CD4-positive, alpha-beta T cell treated with Interleukin-2 at 100 ng/mL for 4 hours (primary cell): Measurements from ENCODE around the gene HIGD1A.

Experiments used
- DNase-seq: peaks from one replicate; pipeline ENCODE4 v3.0.0-alpha.2; 2020; ENCODE audit warnings: low spot score

HIGD1A gene

DNA sequence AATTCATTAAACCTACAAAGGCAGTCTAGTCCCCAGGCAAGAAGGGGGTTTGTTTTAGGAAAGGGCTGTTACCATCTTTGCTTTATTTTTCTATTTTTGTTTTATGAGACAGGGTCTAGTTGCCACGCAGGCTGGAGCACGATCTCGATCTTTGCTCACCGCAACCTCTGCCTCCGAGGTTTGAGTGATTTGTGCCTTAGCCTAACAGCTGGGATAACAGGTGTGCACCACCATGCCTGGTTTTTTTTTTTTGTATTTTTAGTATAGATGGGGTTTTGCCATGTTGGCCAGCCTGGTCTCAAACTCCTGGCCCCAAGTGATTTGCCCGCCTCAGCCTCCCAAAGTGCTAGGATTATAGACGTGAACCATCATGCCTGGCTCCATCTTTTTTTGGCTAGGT, 4.9 kb downstream of the HIGD1A start:
- no peak for DNase-seq

DNA sequence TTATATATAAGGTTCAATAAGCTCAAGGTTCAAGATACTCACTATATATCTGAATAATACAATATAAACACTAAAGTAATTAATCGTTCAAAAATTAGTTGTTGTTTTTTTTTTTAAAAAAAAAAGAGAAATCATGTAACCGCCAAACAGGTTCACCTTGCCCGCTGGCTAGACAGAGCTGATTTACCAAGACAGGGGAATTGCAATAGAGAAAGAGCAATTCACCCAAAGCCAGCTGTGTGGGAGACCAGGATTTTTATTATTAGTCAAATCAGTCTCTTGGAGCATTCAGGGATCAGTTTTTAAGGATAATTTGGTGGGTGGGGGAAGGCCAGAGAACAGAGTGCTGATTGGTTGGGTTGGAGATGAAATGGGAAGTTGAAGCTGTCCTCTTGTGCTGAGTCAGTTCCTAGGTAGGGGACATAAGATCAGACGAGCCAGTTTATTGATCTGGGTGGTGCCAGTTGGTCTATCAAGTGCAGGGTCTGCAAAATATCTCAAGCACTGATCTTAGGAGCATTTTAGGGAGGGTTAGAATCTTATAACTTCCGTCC, 7.9 kb downstream of the HIGD1A start:
- DNase-seq = no peak

- DNase-seq = no peak
Observed at GRCh38 chr3:42795621-42796181, 8.6 kb downstream of the HIGD1A start.

DNA sequence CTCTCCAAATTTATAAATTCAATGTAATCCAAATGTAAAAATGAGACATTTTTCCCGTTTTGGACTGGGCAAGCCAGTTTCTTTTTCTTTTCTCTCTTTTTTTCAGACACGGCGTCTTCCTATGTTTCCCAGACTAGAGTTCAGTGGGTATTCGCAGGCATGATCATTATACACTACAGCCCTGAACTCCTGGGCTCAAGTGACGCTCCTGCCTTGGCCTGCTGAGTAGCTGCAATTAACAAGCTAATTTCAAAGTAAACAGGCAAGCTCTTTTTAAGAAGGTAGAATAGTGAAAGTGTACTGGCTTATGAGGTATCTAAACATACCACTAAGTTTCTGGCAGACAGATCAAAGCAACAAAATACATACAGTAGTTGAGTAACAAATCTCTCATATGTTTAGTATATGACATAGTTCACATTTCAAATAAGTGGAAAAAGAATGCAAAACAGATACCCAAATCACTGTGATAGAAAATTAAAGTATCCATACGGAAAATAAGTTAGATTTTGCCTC, 13.5 kb downstream of the HIGD1A start:
- no peak for DNase-seq

- DNase-seq = no peak
Observed at GRCh38 chr3:42786631-42787030, 17.7 kb downstream of the HIGD1A start.

GRCh38 chr3:42786212-42786611, 18.1 kb downstream of the HIGD1A start:
- no peak for DNase-seq

GRCh38 chr3:42780892-42781700, 23.2 kb downstream of the HIGD1A start:
- DNase-seq = peak; percentile 77

- DNase-seq = no peak
Observed at GRCh38 chr3:42780398-42780797, 23.9 kb downstream of the HIGD1A start.

- DNase-seq = no peak
Observed at GRCh38 chr3:42778644-42779043, 25.6 kb downstream of the HIGD1A start.

GRCh38 chr3:42773409-42773751, 30.9 kb downstream of the HIGD1A start:
- DNase-seq = no peak

DNA sequence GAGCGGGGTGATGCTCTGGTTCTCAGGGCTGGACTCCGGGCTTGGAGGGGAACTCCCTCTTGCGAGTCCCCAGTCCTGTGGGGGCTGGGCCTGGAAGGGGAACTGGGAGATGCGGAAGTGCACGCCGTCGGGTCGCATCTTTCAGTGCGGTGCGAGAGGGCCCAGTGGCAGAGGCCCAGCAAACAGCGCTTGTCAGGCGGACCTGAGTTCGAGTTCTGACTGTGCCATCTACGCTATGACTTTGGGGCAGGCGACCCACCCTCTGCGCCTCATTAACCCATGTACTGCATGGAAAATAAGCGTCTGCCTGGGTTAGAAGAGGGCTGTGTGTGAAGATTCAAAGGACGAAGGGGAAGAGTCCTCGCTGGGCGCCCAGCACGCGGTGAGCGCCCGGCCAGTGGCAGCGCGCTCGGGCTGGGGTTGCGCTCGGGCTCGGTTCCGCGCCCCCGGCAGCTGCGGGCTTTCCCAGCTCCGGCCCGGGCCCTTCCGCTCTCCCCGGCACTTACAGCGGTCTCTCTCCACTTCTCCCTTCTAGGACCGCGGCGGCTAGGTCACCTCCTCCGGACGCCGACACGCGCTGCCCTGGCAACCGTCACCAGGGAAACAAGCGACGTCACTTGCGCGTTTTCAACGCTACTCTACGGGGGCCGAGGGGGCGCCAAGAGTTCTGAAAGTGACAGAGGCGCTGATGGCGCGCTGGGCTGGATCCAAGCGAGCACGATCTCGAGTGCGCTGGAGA, 31.5 kb downstream of the HIGD1A start, which contains the start of gene CCDC13:
Gene CCDC13, minus strand, starts transcription at position 584 of the 739 bp plus-strand sequence. CDS start 14,908 bp downstream, outside the sequence.
- DNase-seq = peak; percentile 87

DNA sequence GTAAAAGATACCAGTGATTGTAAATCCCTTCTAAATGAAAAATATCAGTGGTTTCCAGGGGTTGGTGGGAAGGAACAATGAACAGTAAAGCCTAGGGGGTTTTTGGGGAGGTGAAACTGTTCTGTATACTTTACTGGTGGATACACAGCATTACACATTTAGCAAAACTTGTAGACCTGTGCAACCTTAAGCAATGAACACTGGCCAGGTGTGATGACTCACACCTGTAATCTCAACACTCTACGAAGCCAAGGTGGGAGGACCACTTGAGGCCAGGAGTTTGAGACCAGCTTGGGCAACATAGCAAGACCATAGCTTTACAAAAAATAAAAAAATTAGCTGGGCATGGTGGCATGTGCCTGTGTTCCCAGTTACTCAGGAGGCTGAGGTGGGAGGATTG, 33.0 kb downstream of the HIGD1A start:
- DNase-seq = no peak

DNA sequence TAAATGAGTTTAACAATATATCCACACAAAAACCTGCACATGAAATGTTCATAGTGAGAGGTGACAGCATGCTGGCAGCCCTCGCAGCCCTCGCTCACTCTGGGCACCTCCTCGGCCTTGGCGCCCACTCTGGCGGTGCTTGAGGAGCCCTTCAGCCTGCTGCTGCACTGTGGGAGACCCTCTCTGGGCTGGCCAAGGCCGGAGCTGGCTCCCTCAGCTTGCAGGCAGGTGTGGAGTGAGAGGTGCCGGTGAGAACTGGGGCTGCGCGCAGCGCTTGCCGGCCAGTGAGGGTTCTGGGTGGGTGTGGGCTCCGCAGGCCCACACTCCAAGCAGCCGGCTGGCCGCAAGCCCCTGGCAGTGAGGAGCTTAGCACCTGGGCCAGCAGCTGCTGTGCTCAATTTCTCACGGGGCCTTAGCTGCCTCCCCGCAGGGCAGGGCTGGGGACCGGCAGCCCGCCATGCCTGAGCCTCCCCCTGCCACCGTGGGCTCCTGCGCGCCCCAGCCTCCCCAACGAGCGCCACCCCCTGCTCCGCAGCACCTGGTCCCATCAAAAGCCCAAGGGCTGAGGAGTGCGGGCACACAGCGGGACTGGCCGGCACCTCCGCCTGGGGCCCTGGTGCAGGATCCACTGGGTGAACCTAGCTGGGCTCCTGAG, 34.7 kb downstream of the HIGD1A start:
- no peak for DNase-seq

- DNase-seq = no peak
Observed at GRCh38 chr3:42764561-42765295, 39.6 kb downstream of the HIGD1A start.

DNA sequence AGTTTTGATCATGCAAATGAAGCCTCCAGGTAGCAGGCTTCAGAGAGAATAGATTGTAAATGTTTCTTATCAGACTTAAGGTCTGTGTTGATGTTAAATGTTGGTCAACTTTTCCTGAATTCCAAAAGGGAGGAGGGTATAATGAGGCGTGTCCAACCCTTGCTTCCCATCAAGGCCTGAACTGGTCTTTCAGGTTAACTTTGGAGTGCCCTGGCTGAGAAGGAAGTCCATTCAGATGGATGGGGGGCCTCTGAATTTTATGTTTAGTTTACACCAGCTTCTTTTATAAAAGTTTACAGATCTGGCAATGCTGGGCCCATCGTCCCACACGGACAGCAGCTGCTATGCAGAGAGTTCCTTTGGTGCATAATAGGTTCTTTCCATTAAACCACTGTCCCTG, 40.2 kb downstream of the HIGD1A start:
- DNase-seq = no peak

GRCh38 chr3:42763021-42763420, 41.3 kb downstream of the HIGD1A start:
- no peak for DNase-seq

- no peak for DNase-seq
Observed at GRCh38 chr3:42762046-42762724, 42.1 kb downstream of the HIGD1A start.

GRCh38 chr3:42758126-42758525, 46.2 kb downstream of the HIGD1A start:
- no peak for DNase-seq

GRCh38 chr3:42756681-42757213, 47.5 kb downstream of the HIGD1A start:
- DNase-seq = no peak
